ENCODE data around the gene MGLL.

GRCh38 chr3:127753898-127754410, 68.4 kb downstream of the MGLL start:
- TF ChIP-seq CTCF (IDR thresholded peaks at IDR 0.05 in 4 of 5, conservative IDR thresholded peaks at IDR 0.05 in 1 of 5): no peak
- no peak for TF ChIP-seq POLR2A (IDR thresholded peaks at IDR 0.05)

All from gastrocnemius medialis (tissue), 4 donors.